Measurements from ENCODE around the gene EMC10. TPM values are rescaled to one million over a fixed set of nuclear protein-coding genes. Genes with fewer than 3 reads are reported as not detected.

The EMC10 gene
- total RNA-seq, 2 experiments from 2014 or later = 39.1 to 44.4 TPM

- Histone ChIP-seq H3K79me2 (ENCODE audit: insufficient read depth, low read depth, low read length) (no peaks in the 10 kb centered on the region), H3K4me1 (ENCODE audit: insufficient read depth, low read length, poor library complexity, severe bottlenecking) (peaks cover 11% of the 10 kb centered on the region), H3K4me3 (ENCODE audit: low read depth, low read length, poor library complexity, severe bottlenecking) (no peak overlapping the region), H3K9me2 (ENCODE audit: insufficient read depth, low read length) (no peaks in the 10 kb centered on the region), H3K36me3 (ENCODE audit: insufficient read depth, low read length) (no peaks in the 10 kb centered on the region), H2AFZ (ENCODE audit: low read length) (no peak overlapping the region), H4K20me1 (ENCODE audit: insufficient read depth, low read length) (no peaks in the 10 kb centered on the region), H3K4me2 (ENCODE audit: low read length) (no peak overlapping the region), H3K9me3 (ENCODE audit: low read length) (no peaks in the 10 kb centered on the region), H3K27ac (ENCODE audit: low read depth, low read length, poor library complexity, severe bottlenecking) (no peak overlapping the region)
- TF ChIP-seq CTCF (conservative IDR thresholded peaks at IDR 0.05; ENCODE audit: low read length) = no peak
- TF ChIP-seq EZH2phosphoT487 (IDR thresholded peaks at IDR 0.05; ENCODE audit: borderline replicate concordance, low read depth, low read length) = no peak
- intact Hi-C loops (cut with micrococcal nuclease; ENCODE audit: unreplicated experiment) = no loop called here
- CTCF ChIA-PET (ENCODE audit: unreplicated experiment) = no interaction called here
- POLR2A ChIA-PET = no interaction called here
- no peak for DNase-seq (ENCODE audit: low spot score)
- no TSS peak for BruUV-seq (replicated peaks)
Measured at GRCh38 chr19:50501186-50501567, 24.9 kb downstream of the EMC10 start.

GRCh38 chr19:50501568-50502475 is 25.5 kb downstream of the EMC10 start:
- no peak for DNase-seq (ENCODE audit: low spot score)
- ChIA-PET CTCF (ENCODE audit: unreplicated experiment) (no interaction called here), POLR2A (interaction anchor here (0.6 kb wide), 1 partner anchor 1155 kb away, joined by 4 read pairs; no protein-coding TSS in a partner anchor)
- H4K20me1 ChIP-seq (ENCODE audit: insufficient read depth, low read length) = no peaks in the 10 kb centered on the region
- TF ChIP-seq EZH2phosphoT487 (IDR thresholded peaks at IDR 0.05; ENCODE audit: borderline replicate concordance, low read depth, low read length) = no peak
- no peak for TF ChIP-seq CTCF (conservative IDR thresholded peaks at IDR 0.05; ENCODE audit: low read length)
- intact Hi-C loops (cut with micrococcal nuclease; ENCODE audit: unreplicated experiment) = no loop called here
- no peaks in the 10 kb centered on the region for H3K9me3 ChIP-seq (ENCODE audit: low read length)
- BruUV-seq (replicated peaks) = no TSS peak
- H3K4me1 ChIP-seq (ENCODE audit: insufficient read depth, low read length, poor library complexity, severe bottlenecking) = peaks cover 11% of the 10 kb centered on the region
- H3K9me2 ChIP-seq (ENCODE audit: insufficient read depth, low read length) = no peaks in the 10 kb centered on the region
- H3K27ac ChIP-seq (ENCODE audit: low read depth, low read length, poor library complexity, severe bottlenecking) = no peak overlapping the region
- H3K4me3 ChIP-seq (ENCODE audit: low read depth, low read length, poor library complexity, severe bottlenecking) = no peak overlapping the region
- H3K79me2 ChIP-seq (ENCODE audit: insufficient read depth, low read depth, low read length) = no peaks in the 10 kb centered on the region
- no peak overlapping the region for H2AFZ ChIP-seq (ENCODE audit: low read length)
- H3K36me3 ChIP-seq (ENCODE audit: insufficient read depth, low read length) = no peaks in the 10 kb centered on the region
- H3K4me2 ChIP-seq (ENCODE audit: low read length) = no peak overlapping the region
